Bronchial epithelial cell (primary cell): ENCODE measurements around the gene BRMS1. TPM values are rescaled to one million over a fixed set of nuclear protein-coding genes. Genes with fewer than 3 reads are reported as not detected.
"Not testable (repeated sequence)": the region's sequence is repeated elsewhere in the genome, so short reads cannot be mapped to it uniquely, and the experiment has no call there.

Source experiments
- DNase-seq: peaks from one replicate; pipeline ENCODE4 v3.0.0-alpha.2; 2010; ENCODE audit warnings: low read depth
- FAIRE-seq: peaks from 2 replicates; lab custom pipeline; 2011; peaks lifted over from hg19 to GRCh38; lab: Jason Lieb, UNC
- H3K27me3 ChIP-seq: 2 replicates; pipeline ENCODE4 v1.5.1; 2011; ENCODE audit warnings: low read length; ENCODE audit not compliant: control insufficient read depth, insufficient read depth
- H3K36me3 ChIP-seq: 2 replicates; pipeline ENCODE4 v1.5.1; 2011; ENCODE audit warnings: low read length; ENCODE audit not compliant: control insufficient read depth, insufficient read depth
- H3K4me3 ChIP-seq: 2 replicates; pipeline ENCODE4 v1.5.1; 2011; ENCODE audit warnings: mild to moderate bottlenecking, low read depth, low read length, control low read depth
- total RNA-seq: library from RNA; depleted of rRNA; stranded (reverse); fragments of >200 nt; gene quantifications from 2 replicates; pipeline ENCODE4 v1.2.1, GENCODE V29; 2014
- TF ChIP-seq, protein P1 (sequence below): IDR thresholded peaks from 2 replicates; pipeline ENCODE4 v1.5.1; 2011; ENCODE audit warnings: mild to moderate bottlenecking, moderate library complexity, low read length, control low read depth, inconsistent platforms; ENCODE audit not compliant: insufficient read depth, severe bottlenecking

The BRMS1 gene
- total RNA-seq, 1 donor from 2014 or later, result 81.6 TPM

GRCh38 chr11:66311965-66312548 is 32.8 kb downstream of the BRMS1 start:
- H3K36me3 ChIP-seq, result no peaks in the 10 kb centered on the region
- peak overlapping the region; percentile 55 for H3K4me3 ChIP-seq
- no peak for FAIRE-seq
- TF ChIP-seq, protein P1, sequence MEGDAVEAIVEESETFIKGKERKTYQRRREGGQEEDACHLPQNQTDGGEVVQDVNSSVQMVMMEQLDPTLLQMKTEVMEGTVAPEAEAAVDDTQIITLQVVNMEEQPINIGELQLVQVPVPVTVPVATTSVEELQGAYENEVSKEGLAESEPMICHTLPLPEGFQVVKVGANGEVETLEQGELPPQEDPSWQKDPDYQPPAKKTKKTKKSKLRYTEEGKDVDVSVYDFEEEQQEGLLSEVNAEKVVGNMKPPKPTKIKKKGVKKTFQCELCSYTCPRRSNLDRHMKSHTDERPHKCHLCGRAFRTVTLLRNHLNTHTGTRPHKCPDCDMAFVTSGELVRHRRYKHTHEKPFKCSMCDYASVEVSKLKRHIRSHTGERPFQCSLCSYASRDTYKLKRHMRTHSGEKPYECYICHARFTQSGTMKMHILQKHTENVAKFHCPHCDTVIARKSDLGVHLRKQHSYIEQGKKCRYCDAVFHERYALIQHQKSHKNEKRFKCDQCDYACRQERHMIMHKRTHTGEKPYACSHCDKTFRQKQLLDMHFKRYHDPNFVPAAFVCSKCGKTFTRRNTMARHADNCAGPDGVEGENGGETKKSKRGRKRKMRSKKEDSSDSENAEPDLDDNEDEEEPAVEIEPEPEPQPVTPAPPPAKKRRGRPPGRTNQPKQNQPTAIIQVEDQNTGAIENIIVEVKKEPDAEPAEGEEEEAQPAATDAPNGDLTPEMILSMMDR, result peak; percentile 93
- peak; percentile 89 for DNase-seq
- peaks cover 2% of the 10 kb centered on the region for H3K27me3 ChIP-seq

DNA sequence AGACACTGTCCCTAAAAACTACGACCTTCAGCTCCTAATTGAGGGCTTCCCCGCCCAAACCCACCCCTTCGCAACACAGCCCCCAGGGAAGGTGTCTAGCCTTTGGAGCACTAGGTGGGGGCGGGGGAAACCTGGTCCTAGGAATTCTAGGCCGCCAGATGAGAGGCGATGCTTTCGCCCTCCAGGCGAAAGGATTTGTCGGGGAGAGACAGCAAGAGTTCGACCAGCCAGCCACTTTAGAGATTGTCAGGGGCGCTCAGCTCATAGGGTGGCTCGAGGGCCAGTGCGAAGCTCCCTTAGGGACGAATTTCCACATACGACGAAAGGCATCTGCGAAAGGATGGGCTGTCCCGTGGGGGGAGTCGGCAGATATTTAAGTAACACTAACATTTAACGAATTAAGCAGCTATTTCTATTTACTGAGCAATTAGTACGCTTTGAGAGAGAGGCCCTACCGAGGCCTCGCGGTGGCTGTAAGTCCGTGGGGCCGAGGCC is 33.4 kb downstream of the BRMS1 start:
- Histone ChIP-seq H3K27me3 (peaks cover 2% of the 10 kb centered on the region), H3K36me3 (no peaks in the 10 kb centered on the region), H3K4me3 (peak overlapping the region; percentile 55)
- no peak for DNase-seq
- FAIRE-seq, result no peak
- TF ChIP-seq, protein P1, result no peak

- H3K4me3 ChIP-seq, H3K36me3 ChIP-seq, FAIRE-seq, H3K27me3 ChIP-seq, DNase-seq: not testable (repeated sequence)
These were observed 34.0 kb downstream of the BRMS1 start for GRCh38 chr11:66310803-66311440.

DNA sequence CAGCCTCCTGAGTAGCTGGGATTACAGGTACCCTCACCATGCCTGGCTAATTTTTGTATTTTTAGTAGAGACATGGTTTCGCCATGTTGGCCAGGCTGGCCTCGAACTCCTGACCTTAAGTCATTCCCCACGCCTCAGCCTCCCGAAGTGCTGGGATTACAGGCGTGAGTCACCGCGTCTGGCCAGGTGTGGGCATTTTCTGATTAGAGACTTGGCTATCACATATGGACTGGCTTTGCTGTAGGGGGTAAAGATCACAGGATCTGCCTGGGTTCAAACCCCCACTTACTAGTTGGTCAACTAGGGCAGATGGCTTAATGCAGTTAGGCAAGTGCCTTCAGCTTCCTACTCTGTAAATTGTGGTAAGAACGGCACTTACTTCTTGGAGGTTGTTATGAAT is 34.6 kb downstream of the BRMS1 start:
- H3K36me3 ChIP-seq, result no peaks in the 10 kb centered on the region

DNA sequence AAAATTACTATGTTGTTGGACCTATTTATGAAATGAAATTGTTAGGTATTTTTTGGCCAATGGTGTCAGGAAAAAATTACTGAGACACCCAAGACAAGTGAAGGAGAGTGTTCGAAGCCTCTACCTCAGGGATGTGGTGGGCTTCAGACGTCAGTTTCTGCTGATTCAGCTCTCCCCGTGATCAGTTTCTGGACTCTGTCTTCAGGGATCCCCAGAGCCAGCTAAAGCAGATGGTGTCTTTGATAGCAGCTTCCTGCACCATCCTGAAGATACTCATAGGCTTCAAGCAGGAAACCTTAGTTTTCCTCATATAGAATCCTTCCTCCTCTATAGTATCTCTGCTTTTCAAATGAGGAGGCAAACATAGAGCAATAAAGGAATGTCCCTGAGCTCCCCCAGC is 35.4 kb downstream of the BRMS1 start:
- Histone ChIP-seq H3K36me3 (no peaks in the 10 kb centered on the region), H3K27me3 (no peaks in the 10 kb centered on the region), H3K4me3 (no peak overlapping the region)
- FAIRE-seq, result no peak
- no peak for DNase-seq
- TF ChIP-seq, protein P1, result no peak

More for the DNA sequence above, 34.6 kb downstream of the BRMS1 start:
- Histone ChIP-seq H3K4me3 (no peak overlapping the region), H3K27me3 (no peaks in the 10 kb centered on the region)
- FAIRE-seq (no peak), DNase-seq (no peak)
- TF ChIP-seq, protein P1, result no peak

- TF ChIP-seq, protein P1, result no peak
- FAIRE-seq (no peak), DNase-seq (no peak)
- Histone ChIP-seq H3K27me3 (no peaks in the 10 kb centered on the region), H3K36me3 (no peaks in the 10 kb centered on the region), H3K4me3 (no peak overlapping the region)
These were observed 42.2 kb downstream of the BRMS1 start for GRCh38 chr11:66302656-66303055.
